MCF 10A (cell line): ENCODE results near the gene TBL1XR1. TPM values are rescaled to one million over a fixed set of nuclear protein-coding genes. Genes with fewer than 3 reads are reported as not detected.
"Not testable (repeated sequence)": the region's sequence is repeated elsewhere in the genome, so short reads cannot be mapped to it uniquely, and the experiment has no call there.

Experiments used
- BruUV-seq: library from RNA; stranded (reverse); fragments of 400-500 nt; replicated peaks from 2 replicates; lab custom pipeline; 2021; lab: Mats Ljungman, UMichigan
- CTCF ChIA-PET: fragments of 300-600 bp; sonication (Branson Sonifier 250); formaldehyde crosslinking; extraction: SDS; loops from one replicate; lab custom pipeline; 2021; ENCODE audit warnings: antibody characterized with exemption, inconsistent platforms; lab: Yijun Ruan, JAX
- POLR2A ChIA-PET: fragments of 300-600, 350-650 bp; sonication (Branson Sonifier 250); formaldehyde crosslinking; extraction: SDS; loops from one replicate; lab custom pipeline; 2020; ENCODE audit warnings: antibody characterized with exemption, inconsistent platforms; lab: Yijun Ruan, JAX
- DNase-seq: peaks from one replicate; pipeline ENCODE4 v3.0.0-alpha.2; 2018; ENCODE audit not compliant: unreplicated experiment
- H3K27ac Mint-ChIP-seq: one replicate; pipeline ENCODE4 v1.8.0; 2022; ENCODE audit warnings: mild to moderate bottlenecking, low read depth, mixed read lengths; ENCODE audit not compliant: unreplicated experiment
- H3K27me3 Mint-ChIP-seq: one replicate; pipeline ENCODE4 v1.8.0; 2022; ENCODE audit warnings: mixed read lengths; ENCODE audit not compliant: insufficient read depth, unreplicated experiment
- H3K36me3 Mint-ChIP-seq: one replicate; pipeline ENCODE4 v1.8.0; 2022; ENCODE audit warnings: mild to moderate bottlenecking, moderate library complexity, mixed read lengths; ENCODE audit not compliant: insufficient read depth, unreplicated experiment
- H3K4me1 Mint-ChIP-seq: one replicate; pipeline ENCODE4 v1.8.0; 2022; ENCODE audit warnings: mixed read lengths; ENCODE audit not compliant: insufficient read depth, unreplicated experiment
- H3K4me3 Mint-ChIP-seq: one replicate; pipeline ENCODE4 v1.8.0; 2022; ENCODE audit warnings: mild to moderate bottlenecking, moderate library complexity, mixed read lengths; ENCODE audit not compliant: unreplicated experiment
- H3K9me3 Mint-ChIP-seq: one replicate; pipeline ENCODE4 v1.8.0; 2022; ENCODE audit warnings: mixed read lengths; ENCODE audit not compliant: unreplicated experiment
- intact Hi-C: fragments of 100-400 bp; cut with micrococcal nuclease; formaldehyde crosslinking; loops from 2 replicates; pipeline ENCODE4 v1.14.1; 2022
- total RNA-seq: library from RNA; stranded (reverse); gene quantifications from 2 replicates; pipeline ENCODE4 v1.2.3, GENCODE V29; 2022
- TF ChIP-seq, protein P1 (sequence below): fragments of 200-600 bp; IDR thresholded peaks from one replicate; pipeline ENCODE4 v1.8.0; 2022; ENCODE audit warnings: antibody characterized with exemption, mild to moderate bottlenecking; ENCODE audit not compliant: unreplicated experiment

The TBL1XR1 gene
- total RNA-seq, 1 experiment from 2014 or later = 178 TPM

DNA sequence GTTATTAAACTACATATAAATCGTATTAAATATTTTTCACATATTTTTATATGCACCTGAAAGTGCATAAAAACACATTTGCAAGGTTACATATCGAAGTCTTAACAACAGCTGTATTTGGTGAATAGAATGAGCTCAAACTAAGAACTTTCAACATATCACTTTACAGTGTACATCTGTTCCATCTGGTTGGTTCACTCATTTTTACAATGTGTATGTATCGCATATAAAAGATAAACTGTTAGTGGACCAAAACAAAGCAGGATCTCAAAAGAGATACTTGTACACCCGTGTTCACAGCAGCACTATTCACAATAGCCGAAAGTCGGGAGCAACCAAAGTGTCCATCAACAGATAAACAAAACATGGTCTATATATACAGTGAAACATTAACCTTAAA is 55.8 kb downstream of the TBL1XR1 start:
- H3K4me1 Mint-ChIP-seq = peaks cover 26% of the 10 kb centered on the region

DNA sequence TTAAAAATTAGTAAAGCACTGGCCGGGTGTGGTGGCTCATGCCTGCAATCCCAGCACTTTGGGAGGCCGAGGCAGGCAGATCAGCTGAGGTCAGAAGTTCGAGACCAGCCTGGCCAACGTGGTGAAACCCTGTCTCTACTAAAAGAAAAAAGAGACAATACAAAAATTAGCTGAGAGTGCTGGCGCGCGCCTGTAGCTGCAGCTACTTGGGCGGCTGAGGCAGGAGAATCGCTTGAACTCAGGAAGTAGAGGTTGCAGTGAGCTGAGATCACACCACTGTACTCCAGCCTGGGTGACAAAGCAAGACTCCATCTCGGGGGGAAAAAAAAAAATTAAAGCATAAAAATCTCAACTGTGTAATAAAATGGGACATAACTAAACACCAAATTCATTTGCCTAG is 58.1 kb downstream of the TBL1XR1 start:
- H3K27me3 Mint-ChIP-seq, BruUV-seq, intact Hi-C loops, CTCF ChIA-PET, H3K27ac Mint-ChIP-seq, DNase-seq, H3K9me3 Mint-ChIP-seq, H3K4me3 Mint-ChIP-seq: not testable (repeated sequence)
- H3K36me3 Mint-ChIP-seq = peaks cover 31% of the 10 kb centered on the region
- POLR2A ChIA-PET = interaction anchor here (1.7 kb wide), 1 partner anchor 13 kb away, joined by 6 read pairs; no protein-coding TSS in a partner anchor
- H3K4me1 Mint-ChIP-seq = peaks cover 22% of the 10 kb centered on the region

More for the DNA sequence above, 55.8 kb downstream of the TBL1XR1 start:
- no TSS peak for BruUV-seq
- POLR2A ChIA-PET = no interaction called here
- H3K4me3 Mint-ChIP-seq = no peak overlapping the region
- no peak for DNase-seq
- intact Hi-C loops = no loop called here
- peak overlapping the region; percentile 16 for H3K27ac Mint-ChIP-seq
- TF ChIP-seq, protein P1, sequence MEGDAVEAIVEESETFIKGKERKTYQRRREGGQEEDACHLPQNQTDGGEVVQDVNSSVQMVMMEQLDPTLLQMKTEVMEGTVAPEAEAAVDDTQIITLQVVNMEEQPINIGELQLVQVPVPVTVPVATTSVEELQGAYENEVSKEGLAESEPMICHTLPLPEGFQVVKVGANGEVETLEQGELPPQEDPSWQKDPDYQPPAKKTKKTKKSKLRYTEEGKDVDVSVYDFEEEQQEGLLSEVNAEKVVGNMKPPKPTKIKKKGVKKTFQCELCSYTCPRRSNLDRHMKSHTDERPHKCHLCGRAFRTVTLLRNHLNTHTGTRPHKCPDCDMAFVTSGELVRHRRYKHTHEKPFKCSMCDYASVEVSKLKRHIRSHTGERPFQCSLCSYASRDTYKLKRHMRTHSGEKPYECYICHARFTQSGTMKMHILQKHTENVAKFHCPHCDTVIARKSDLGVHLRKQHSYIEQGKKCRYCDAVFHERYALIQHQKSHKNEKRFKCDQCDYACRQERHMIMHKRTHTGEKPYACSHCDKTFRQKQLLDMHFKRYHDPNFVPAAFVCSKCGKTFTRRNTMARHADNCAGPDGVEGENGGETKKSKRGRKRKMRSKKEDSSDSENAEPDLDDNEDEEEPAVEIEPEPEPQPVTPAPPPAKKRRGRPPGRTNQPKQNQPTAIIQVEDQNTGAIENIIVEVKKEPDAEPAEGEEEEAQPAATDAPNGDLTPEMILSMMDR = no peak
- H3K27me3 Mint-ChIP-seq = no peaks in the 10 kb centered on the region
- H3K9me3 Mint-ChIP-seq = no peaks in the 10 kb centered on the region
- CTCF ChIA-PET = no interaction called here
- H3K36me3 Mint-ChIP-seq = peaks cover 23% of the 10 kb centered on the region

DNA sequence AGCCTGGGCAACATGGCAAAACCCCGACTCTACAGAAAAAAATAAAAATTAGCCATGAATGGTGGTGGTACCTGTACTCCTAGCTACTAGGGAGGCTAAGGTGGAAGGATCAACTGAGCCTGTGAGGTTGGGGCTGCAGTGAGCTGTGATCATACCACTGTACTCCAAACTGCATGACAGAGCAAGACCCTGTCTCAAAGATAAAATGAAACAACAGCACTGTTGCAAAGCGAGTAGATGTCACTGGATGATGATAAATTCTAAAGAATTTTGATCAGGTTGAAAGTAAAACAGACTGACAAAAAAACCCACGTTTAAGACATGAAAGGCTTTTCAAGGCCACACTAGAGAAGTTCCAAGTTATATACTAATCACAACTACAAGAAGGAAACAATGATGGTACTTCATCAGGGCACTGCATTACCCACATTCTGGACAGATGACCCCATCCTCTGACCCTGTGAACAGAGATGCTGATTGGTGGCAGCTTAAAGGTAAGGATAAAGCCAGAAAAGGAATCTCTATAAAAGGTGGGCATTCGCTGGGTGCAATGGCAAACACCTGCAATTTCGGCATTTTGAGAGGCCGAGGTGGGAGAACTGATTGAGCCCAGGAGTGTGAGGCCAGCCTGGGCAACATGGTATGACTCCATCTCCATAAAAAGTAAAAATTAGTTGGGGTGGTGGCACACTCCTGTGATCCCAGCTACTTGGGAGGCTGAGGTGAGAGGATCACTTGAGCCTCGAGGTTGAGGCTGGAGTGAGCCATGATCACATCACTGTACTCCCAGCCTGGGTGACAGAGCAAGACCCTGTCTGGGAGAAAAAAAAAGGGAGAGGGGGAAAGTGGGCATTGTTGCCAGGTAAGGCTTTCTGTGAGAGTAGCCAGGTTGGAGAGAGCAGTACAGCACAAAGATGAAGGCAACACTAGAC is 59.2 kb downstream of the TBL1XR1 start:
- intact Hi-C loops = no loop called here
- DNase-seq = no peak
- no peaks in the 10 kb centered on the region for H3K9me3 Mint-ChIP-seq
- H3K4me1 Mint-ChIP-seq = peaks cover 14% of the 10 kb centered on the region
- BruUV-seq = no TSS peak
- no peak overlapping the region for H3K27ac Mint-ChIP-seq
- H3K27me3 Mint-ChIP-seq = no peaks in the 10 kb centered on the region
- POLR2A ChIA-PET = no interaction called here
- H3K4me3 Mint-ChIP-seq = no peak overlapping the region
- TF ChIP-seq, protein P1 = no peak
- peaks cover 25% of the 10 kb centered on the region for H3K36me3 Mint-ChIP-seq
- CTCF ChIA-PET = interaction anchor here (0.6 kb wide), 1 partner anchor 12 kb away, joined by 5 read pairs; no protein-coding TSS in a partner anchor

DNA sequence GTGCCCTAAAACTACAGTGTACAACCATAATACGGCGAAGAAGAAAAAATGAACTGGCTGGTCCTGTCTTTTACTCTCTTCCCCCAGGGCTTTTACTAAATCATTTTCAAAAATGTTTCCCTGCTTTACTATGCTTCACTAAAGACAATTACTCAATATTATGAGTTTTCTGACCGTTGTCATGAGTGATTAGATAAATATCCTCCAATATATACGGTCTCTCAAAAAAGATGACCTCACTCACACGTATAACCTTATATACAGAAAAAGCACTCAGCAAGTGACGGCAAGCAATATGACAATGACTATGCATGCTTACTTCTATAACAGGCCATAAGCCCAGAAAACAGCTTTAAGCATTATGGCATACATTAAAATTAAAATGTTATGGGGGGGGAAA is 60.5 kb downstream of the TBL1XR1 start:
- CTCF ChIA-PET = interaction anchor here (0.8 kb wide), 1 partner anchor 9 kb away, joined by 5 read pairs; no protein-coding TSS in a partner anchor
- peaks cover 18% of the 10 kb centered on the region for H3K4me1 Mint-ChIP-seq
- intact Hi-C loops = no loop called here
- POLR2A ChIA-PET = no interaction called here
- no peaks in the 10 kb centered on the region for H3K27me3 Mint-ChIP-seq
- TF ChIP-seq, protein P1 = no peak
- no peak for DNase-seq
- peaks cover 25% of the 10 kb centered on the region for H3K36me3 Mint-ChIP-seq
- no peaks in the 10 kb centered on the region for H3K9me3 Mint-ChIP-seq
- H3K4me3 Mint-ChIP-seq = no peak overlapping the region
- BruUV-seq = no TSS peak
- no peak overlapping the region for H3K27ac Mint-ChIP-seq
